Natural killer cell (primary cell): ENCODE results near the gene PPME1. TPM values are rescaled to one million over a fixed set of nuclear protein-coding genes. Genes with fewer than 3 reads are reported as not detected.

ENCODE experiments used
- ATAC-seq, 3 donors: fragments of 150-1000 bp in 2 of 3; fragments of 200-7000 bp in 1 of 3; cut with Tn5 transposase; 1 replicate in 1 of 3; 2 replicates in 2 of 3; pipeline ENCODE4 v1.10.0; 2021; ENCODE audit warnings: mild to moderate bottlenecking in 2 of 3, moderate library complexity in 2 of 3
- DNase-seq, 2 donors: peaks; one replicate each; pipeline versions ENCODE4 v3.0.0 to v3.0.0-alpha.2; 2013 to 2021; ENCODE audit warnings: mixed read lengths in 1 of 2
- H3K27ac ChIP-seq: one replicate; pipeline ENCODE4 v1.5.1; 2013; ENCODE audit warnings: mild to moderate bottlenecking, low read length
- H3K27me3 ChIP-seq: one replicate; pipeline ENCODE4 v1.6.1; 2013; ENCODE audit warnings: low read length; ENCODE audit not compliant: control insufficient read depth, insufficient read depth
- H3K36me3 ChIP-seq: one replicate; pipeline ENCODE4 v1.6.1; 2013; ENCODE audit warnings: low read length; ENCODE audit not compliant: control insufficient read depth, insufficient read depth
- H3K4me1 ChIP-seq: one replicate; pipeline ENCODE4 v1.6.1; 2013; ENCODE audit warnings: low read length; ENCODE audit not compliant: control insufficient read depth, insufficient read depth
- H3K4me3 ChIP-seq: one replicate; pipeline ENCODE4 v1.5.1; 2013; ENCODE audit warnings: low read length
- H3K9me3 ChIP-seq: one replicate; pipeline ENCODE4 v1.6.1; 2013; ENCODE audit warnings: low read length; ENCODE audit not compliant: control insufficient read depth, insufficient read depth
- H3K27ac Mint-ChIP-seq, 2 donors: one replicate each; pipeline ENCODE4 v1.8.0; 2022; ENCODE audit warnings: mild to moderate bottlenecking in 2 of 2, mixed read lengths in 2 of 2, moderate library complexity in 1 of 2
- H3K27me3 Mint-ChIP-seq, 2 donors: one replicate each; pipeline ENCODE4 v1.8.0; 2022; ENCODE audit warnings: low read depth in 2 of 2, mixed read lengths in 2 of 2
- H3K36me3 Mint-ChIP-seq: one replicate; pipeline ENCODE4 v1.8.0; 2022; ENCODE audit warnings: mixed read lengths
- H3K4me1 Mint-ChIP-seq, 2 donors: one replicate each; pipeline ENCODE4 v1.8.0; 2022; ENCODE audit warnings: mixed read lengths in 2 of 2
- H3K4me3 Mint-ChIP-seq: one replicate; pipeline ENCODE4 v1.8.0; 2022; ENCODE audit warnings: mild to moderate bottlenecking, moderate library complexity, mixed read lengths
- H3K9me3 Mint-ChIP-seq, 2 donors: one replicate each; pipeline ENCODE4 v1.8.0; 2022; ENCODE audit warnings: mixed read lengths in 2 of 2
- CTCF ChIP-seq: fragments of 200-600 bp; IDR thresholded peaks from one replicate; pipeline ENCODE4 v1.8.0; 2022; ENCODE audit warnings: antibody characterized with exemption
- WGBS: methylation state at CpG from one replicate; pipeline ENCODE4 v1.1.7; 2013; ENCODE audit warnings: missing lambda C conversion rate; ENCODE audit not compliant: insufficient coverage; 5-methylcytosine and 5-hydroxymethylcytosine counted together
- intact Hi-C: fragments of 100-400 bp; cut with micrococcal nuclease; formaldehyde crosslinking; loops from one replicate; pipeline ENCODE4 v1.14.2; 2022
- total RNA-seq, 4 donors: library from RNA; stranded (reverse); fragments of 120-200 nt in 1 of 4; gene quantifications; one replicate each; pipeline versions ENCODE4 v1.2.3 to v1.2.4, GENCODE V29; 2013 to 2022

The PPME1 gene
- total RNA-seq, 3 donors from 2014 or later (not counting 1 experiment from before 2014, with no cell fraction given) = 15.6 to 18.5 (median 16.9) TPM

GRCh38 chr11:74141241-74141695 lies 29.8 kb upstream of the PPME1 start:
- DNase-seq = no peak
- Mint-ChIP-seq H3K4me1 (peaks cover 0 to 9% of the 10 kb centered on the region in 2 donors), H3K9me3 (no peaks in the 10 kb centered on the region), H3K27ac (no peak overlapping the region), H3K36me3 (peaks cover 10% of the 10 kb centered on the region), H3K4me3 (no peak overlapping the region), H3K27me3 (no peaks in the 10 kb centered on the region)
- intact Hi-C loops = no loop called here
- no peaks in the 10 kb centered on the region for H3K27me3 ChIP-seq
- no peak overlapping the region for H3K27ac ChIP-seq
- no peak overlapping the region for H3K4me3 ChIP-seq
- peaks cover 20% of the 10 kb centered on the region for H3K36me3 ChIP-seq
- no peak for TF ChIP-seq CTCF
- no peak for ATAC-seq
- no peaks in the 10 kb centered on the region for H3K9me3 ChIP-seq
- WGBS = 95% methylated on average over 2 of the region's 2 CpGs
- no peaks in the 10 kb centered on the region for H3K4me1 ChIP-seq

DNA sequence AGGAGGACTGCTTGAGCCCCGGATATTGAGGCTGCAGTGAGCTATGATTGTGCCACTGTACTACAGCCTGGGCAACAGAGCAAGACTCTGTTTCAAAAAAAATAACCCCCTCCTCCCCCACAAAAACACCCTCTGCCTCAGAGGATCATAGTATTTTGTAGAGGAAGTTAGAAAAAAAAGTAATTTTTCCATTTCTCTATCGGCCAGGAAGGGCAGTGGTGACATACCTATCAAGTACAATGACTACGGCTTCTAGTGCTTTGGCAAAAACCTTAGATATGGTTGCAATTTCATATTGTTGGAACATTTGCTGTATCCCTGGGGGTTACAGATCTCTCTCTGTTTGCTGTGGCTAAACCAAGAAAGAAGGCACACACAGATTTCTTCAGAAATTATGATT lies 29.2 kb upstream of the PPME1 start:
- no peak for TF ChIP-seq CTCF
- WGBS = 74% methylated on average over 3 of the region's 3 CpGs

GRCh38 chr11:74142624-74143023 lies 28.5 kb upstream of the PPME1 start:
- peaks cover 0 to 9% of the 10 kb centered on the region in 2 donors for H3K4me1 Mint-ChIP-seq
- intact Hi-C loops = no loop called here
- H3K4me3 Mint-ChIP-seq = no peak overlapping the region
- H3K27ac Mint-ChIP-seq = no peak overlapping the region
- H3K36me3 Mint-ChIP-seq = peaks cover 10% of the 10 kb centered on the region
- ATAC-seq (no peak), DNase-seq (no peak)
- 98% methylated on average over 3 of the region's 3 CpGs for WGBS
- H3K27me3 Mint-ChIP-seq = no peaks in the 10 kb centered on the region
- no peaks in the 10 kb centered on the region for H3K9me3 ChIP-seq
- no peak overlapping the region for H3K27ac ChIP-seq
- no peaks in the 10 kb centered on the region for H3K27me3 ChIP-seq
- no peaks in the 10 kb centered on the region for H3K9me3 Mint-ChIP-seq
- H3K4me1 ChIP-seq = no peaks in the 10 kb centered on the region
- no peak for TF ChIP-seq CTCF
- peaks cover 16% of the 10 kb centered on the region for H3K36me3 ChIP-seq
- H3K4me3 ChIP-seq = no peak overlapping the region

More for the DNA sequence above, 29.2 kb upstream of the PPME1 start:
- intact Hi-C loops = no loop called here
- Mint-ChIP-seq H3K4me1 (peaks cover 0 to 9% of the 10 kb centered on the region in 2 donors), H3K9me3 (no peaks in the 10 kb centered on the region), H3K27me3 (no peaks in the 10 kb centered on the region), H3K27ac (no peak overlapping the region), H3K4me3 (no peak overlapping the region), H3K36me3 (peaks cover 10% of the 10 kb centered on the region)
- Histone ChIP-seq H3K4me3 (no peak overlapping the region), H3K9me3 (no peaks in the 10 kb centered on the region), H3K27ac (no peak overlapping the region), H3K4me1 (no peaks in the 10 kb centered on the region), H3K36me3 (peaks cover 16% of the 10 kb centered on the region), H3K27me3 (no peaks in the 10 kb centered on the region)
- DNase-seq (no peak), ATAC-seq (no peak)

DNA sequence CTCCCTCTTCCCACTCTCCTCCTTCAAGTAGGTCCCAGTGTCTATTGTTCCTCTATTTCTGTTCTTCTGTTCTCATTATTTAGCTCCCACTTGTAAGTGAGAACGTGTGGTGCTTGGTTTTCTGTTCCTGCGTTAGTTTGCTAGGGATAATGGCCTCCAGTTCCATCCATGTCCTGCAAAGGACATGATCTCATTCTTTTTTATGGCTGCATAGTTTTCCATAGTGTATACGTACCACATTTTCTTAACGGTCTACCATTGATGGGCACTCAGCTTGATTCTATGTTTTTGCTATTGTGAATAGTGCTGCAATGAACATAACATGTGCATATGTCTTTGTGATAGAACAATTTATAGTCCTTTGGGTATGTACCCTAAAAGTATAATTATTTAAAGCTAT lies 26.5 kb upstream of the PPME1 start:
- no peak for TF ChIP-seq CTCF
- H3K4me3 ChIP-seq = no peak overlapping the region
- DNase-seq (no peak), ATAC-seq (no peak)
- H3K36me3 Mint-ChIP-seq = no peaks in the 10 kb centered on the region
- peaks cover under 1% of the 10 kb centered on the region for H3K36me3 ChIP-seq
- intact Hi-C loops = no loop called here
- H3K4me1 ChIP-seq = no peaks in the 10 kb centered on the region
- no peaks in the 10 kb centered on the region for H3K27me3 Mint-ChIP-seq
- H3K9me3 Mint-ChIP-seq = no peaks in the 10 kb centered on the region
- H3K9me3 ChIP-seq = no peaks in the 10 kb centered on the region
- H3K27ac ChIP-seq = no peak overlapping the region
- peaks cover 0 to 9% of the 10 kb centered on the region in 2 donors for H3K4me1 Mint-ChIP-seq
- WGBS = 98% methylated on average over 4 of the region's 4 CpGs
- no peak overlapping the region for H3K4me3 Mint-ChIP-seq
- no peak overlapping the region for H3K27ac Mint-ChIP-seq
- no peaks in the 10 kb centered on the region for H3K27me3 ChIP-seq
